Activated naive CD4-positive, alpha-beta T cell treated with anti-CD3 and anti-CD28 coated beads, Interleukin-2, amount 50 U/mL, for 72 hours (primary cell): ENCODE measurements around the gene BPGM. TPM values are rescaled to one million over a fixed set of nuclear protein-coding genes. Genes with fewer than 3 reads are reported as not detected.
A peak's percentile ranks its signal among the peaks of the same experiment; 100 is the strongest.

Experiments
- ATAC-seq, 2 donors: fragments of 150-1000 bp; cut with Tn5 transposase; 2 replicates each; pipeline ENCODE4 v1.10.0; 2021; ENCODE audit warnings: mild to moderate bottlenecking in 2 of 2, moderate library complexity in 2 of 2
- DNase-seq, 2 donors: peaks; one replicate each; pipeline ENCODE4 v3.0.0; 2021 to 2022; ENCODE audit warnings: low spot score in 2 of 2
- H3K27ac Mint-ChIP-seq, 2 donors: one replicate each; pipeline ENCODE4 v1.8.0; 2022; ENCODE audit warnings: mild to moderate bottlenecking in 2 of 2, mixed read lengths in 2 of 2
- H3K36me3 Mint-ChIP-seq, 2 donors: one replicate each; pipeline ENCODE4 v1.8.0; 2022; ENCODE audit warnings: mixed read lengths in 2 of 2
- H3K9me3 Mint-ChIP-seq, 2 donors: one replicate each; pipeline ENCODE4 v1.8.0; 2022; ENCODE audit warnings: mixed read lengths in 2 of 2
- total RNA-seq, 2 donors: library from RNA; stranded (reverse); gene quantifications; one replicate each; pipeline ENCODE4 v1.2.3, GENCODE V29; 2022

The BPGM gene
- total RNA-seq, 2 donors from 2014 or later, result 14.4 to 28.6 TPM

- Mint-ChIP-seq H3K27ac (no peak overlapping the region), H3K9me3 (no peaks in the 10 kb centered on the region), H3K36me3 (no peaks in the 10 kb centered on the region)
- ATAC-seq, result no peak
- DNase-seq, result no peak
Observed at GRCh38 chr7:134698481-134698880, 51.8 kb downstream of the BPGM start.

- H3K9me3 Mint-ChIP-seq, result no peaks in the 10 kb centered on the region
- no peak overlapping the region for H3K27ac Mint-ChIP-seq
- H3K36me3 Mint-ChIP-seq, result no peaks in the 10 kb centered on the region
- DNase-seq (no peak), ATAC-seq (no peak)
Observed at GRCh38 chr7:134699021-134699818, 52.6 kb downstream of the BPGM start.

GRCh38 chr7:134699899-134700298 lies 53.2 kb downstream of the BPGM start:
- Mint-ChIP-seq H3K9me3 (no peaks in the 10 kb centered on the region), H3K27ac (no peak overlapping the region)
- ATAC-seq, result no peak

GRCh38 chr7:134701272-134701671 lies 54.6 kb downstream of the BPGM start:
- Mint-ChIP-seq H3K27ac (no peak overlapping the region), H3K9me3 (no peaks in the 10 kb centered on the region), H3K36me3 (no peaks in the 10 kb centered on the region)
- DNase-seq, result no peak
- peak in 1 of 2 donors; percentile 57 for ATAC-seq

More at GRCh38 chr7:134699899-134700298, 53.2 kb downstream of the BPGM start:
- no peak for DNase-seq
- no peaks in the 10 kb centered on the region for H3K36me3 Mint-ChIP-seq

GRCh38 chr7:134702366-134703240 lies 56.0 kb downstream of the BPGM start:
- Mint-ChIP-seq H3K9me3 (no peaks in the 10 kb centered on the region), H3K27ac (no peak overlapping the region), H3K36me3 (no peaks in the 10 kb centered on the region)
- no peak for ATAC-seq
- no peak for DNase-seq

- ATAC-seq, result no peak
- Mint-ChIP-seq H3K9me3 (no peaks in the 10 kb centered on the region), H3K27ac (no peak overlapping the region), H3K36me3 (no peaks in the 10 kb centered on the region)
- DNase-seq, result no peak
Observed at GRCh38 chr7:134703241-134703594, 56.6 kb downstream of the BPGM start.

GRCh38 chr7:134703782-134704181 lies 57.1 kb downstream of the BPGM start:
- no peak for ATAC-seq
- H3K36me3 Mint-ChIP-seq, result no peaks in the 10 kb centered on the region
- H3K27ac Mint-ChIP-seq, result no peak overlapping the region
- no peak for DNase-seq
- H3K9me3 Mint-ChIP-seq, result no peaks in the 10 kb centered on the region

- Mint-ChIP-seq H3K27ac (no peak overlapping the region), H3K36me3 (no peaks in the 10 kb centered on the region), H3K9me3 (no peaks in the 10 kb centered on the region)
- DNase-seq (no peak), ATAC-seq (no peak)
Observed at GRCh38 chr7:134704827-134705226, 58.2 kb downstream of the BPGM start.

- Mint-ChIP-seq H3K9me3 (no peaks in the 10 kb centered on the region), H3K27ac (no peak overlapping the region), H3K36me3 (no peaks in the 10 kb centered on the region)
- ATAC-seq (no peak), DNase-seq (no peak)
Observed at GRCh38 chr7:134705716-134706115, 59.1 kb downstream of the BPGM start.

- Mint-ChIP-seq H3K36me3 (no peaks in the 10 kb centered on the region), H3K27ac (no peak overlapping the region), H3K9me3 (no peaks in the 10 kb centered on the region)
- ATAC-seq, result no peak
- no peak for DNase-seq
Observed at GRCh38 chr7:134706468-134706867, 59.8 kb downstream of the BPGM start.

- DNase-seq (no peak), ATAC-seq (no peak)
- Mint-ChIP-seq H3K9me3 (no peaks in the 10 kb centered on the region), H3K36me3 (peaks cover 0 to 5% of the 10 kb centered on the region in 2 donors), H3K27ac (peak overlapping the region in 1 of 2 donors; percentile 36)
Observed at GRCh38 chr7:134707663-134708378, 61.2 kb downstream of the BPGM start.

GRCh38 chr7:134708692-134709091 lies 62.0 kb downstream of the BPGM start:
- ATAC-seq, result no peak
- Mint-ChIP-seq H3K27ac (no peak overlapping the region), H3K36me3 (peaks cover 0 to 5% of the 10 kb centered on the region in 2 donors), H3K9me3 (no peaks in the 10 kb centered on the region)
- no peak for DNase-seq

GRCh38 chr7:134709197-134709596 lies 62.5 kb downstream of the BPGM start:
- ATAC-seq (no peak), DNase-seq (no peak)
- H3K36me3 Mint-ChIP-seq, result peaks cover 0 to 5% of the 10 kb centered on the region in 2 donors
- H3K9me3 Mint-ChIP-seq, result no peaks in the 10 kb centered on the region
- no peak overlapping the region for H3K27ac Mint-ChIP-seq

- peaks cover 0 to 5% of the 10 kb centered on the region in 2 donors for H3K36me3 Mint-ChIP-seq
- peak overlapping the region; percentile 93 to 96 for H3K27ac Mint-ChIP-seq
- H3K9me3 Mint-ChIP-seq, result no peaks in the 10 kb centered on the region
- DNase-seq, result peak in 1 of 2 donors; percentile 9
- peak in 1 of 2 donors; percentile 46 for ATAC-seq
Observed at GRCh38 chr7:134710511-134710853, 63.8 kb downstream of the BPGM start.

GRCh38 chr7:134710854-134711624 lies 64.4 kb downstream of the BPGM start:
- Mint-ChIP-seq H3K27ac (peak overlapping the region; percentile 93 to 96), H3K9me3 (no peaks in the 10 kb centered on the region), H3K36me3 (peaks cover 0 to 5% of the 10 kb centered on the region in 2 donors)
- peak; percentile 94 to 96 for ATAC-seq
- peak; percentile 47 to 84 for DNase-seq

- DNase-seq (no peak), ATAC-seq (no peak)
- Mint-ChIP-seq H3K36me3 (peaks cover 0 to 5% of the 10 kb centered on the region in 2 donors), H3K27ac (peak overlapping the region; percentile 65 to 96), H3K9me3 (no peaks in the 10 kb centered on the region)
Observed at GRCh38 chr7:134712196-134712595, 65.5 kb downstream of the BPGM start.
